Activated naive CD4-positive, alpha-beta T cell treated with anti-CD3 and anti-CD28 coated beads, Interleukin-2, amount 50 U/mL, for 16 hours (primary cell): ENCODE results near the gene GXYLT2.

Experiments used
- DNase-seq: peaks from one replicate; pipeline ENCODE4 v3.0.0-alpha.2; 2020

GXYLT2 gene

GRCh38 chr3:72941245-72941644 is 53.4 kb downstream of the GXYLT2 start:
- no peak for DNase-seq

DNA sequence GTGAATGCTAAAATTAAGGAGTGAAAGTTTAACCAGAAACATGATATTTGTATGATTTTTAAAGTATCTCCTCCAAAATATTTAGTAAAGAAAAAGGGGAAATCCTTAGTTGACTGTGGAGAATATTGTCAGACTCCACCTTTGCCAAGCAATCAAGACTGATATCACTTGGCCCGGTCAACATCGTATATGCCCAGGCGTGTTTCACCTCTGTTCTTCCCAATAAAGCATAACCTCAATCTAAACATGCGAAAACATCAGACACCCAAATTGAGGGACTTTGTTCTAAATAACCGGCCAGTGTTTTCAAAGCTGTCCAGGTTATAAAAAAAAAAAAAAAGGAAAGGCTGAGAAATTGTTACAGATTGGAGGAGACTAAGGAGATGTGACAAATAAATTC is 54.6 kb downstream of the GXYLT2 start:
- DNase-seq = no peak

DNA sequence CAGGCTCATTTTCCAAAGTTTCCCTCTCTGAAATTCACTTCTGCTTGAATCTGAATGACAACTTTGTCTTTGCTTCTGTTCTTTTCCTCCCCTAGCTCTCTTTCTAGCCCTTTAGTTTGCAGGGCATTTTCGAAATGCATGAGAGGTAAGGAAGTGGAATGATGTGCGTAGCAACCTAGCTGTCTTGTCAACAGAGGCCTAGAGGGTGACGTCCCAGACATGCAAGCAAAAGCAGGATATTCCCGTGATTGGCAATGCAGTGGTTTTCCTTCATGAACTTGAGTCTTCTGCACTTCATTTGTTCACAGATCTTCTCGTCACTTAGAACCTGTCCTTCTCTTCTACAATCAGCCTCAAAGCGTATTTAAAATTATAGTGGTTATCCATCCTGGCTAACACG is 56.9 kb downstream of the GXYLT2 start:
- no peak for DNase-seq

DNA sequence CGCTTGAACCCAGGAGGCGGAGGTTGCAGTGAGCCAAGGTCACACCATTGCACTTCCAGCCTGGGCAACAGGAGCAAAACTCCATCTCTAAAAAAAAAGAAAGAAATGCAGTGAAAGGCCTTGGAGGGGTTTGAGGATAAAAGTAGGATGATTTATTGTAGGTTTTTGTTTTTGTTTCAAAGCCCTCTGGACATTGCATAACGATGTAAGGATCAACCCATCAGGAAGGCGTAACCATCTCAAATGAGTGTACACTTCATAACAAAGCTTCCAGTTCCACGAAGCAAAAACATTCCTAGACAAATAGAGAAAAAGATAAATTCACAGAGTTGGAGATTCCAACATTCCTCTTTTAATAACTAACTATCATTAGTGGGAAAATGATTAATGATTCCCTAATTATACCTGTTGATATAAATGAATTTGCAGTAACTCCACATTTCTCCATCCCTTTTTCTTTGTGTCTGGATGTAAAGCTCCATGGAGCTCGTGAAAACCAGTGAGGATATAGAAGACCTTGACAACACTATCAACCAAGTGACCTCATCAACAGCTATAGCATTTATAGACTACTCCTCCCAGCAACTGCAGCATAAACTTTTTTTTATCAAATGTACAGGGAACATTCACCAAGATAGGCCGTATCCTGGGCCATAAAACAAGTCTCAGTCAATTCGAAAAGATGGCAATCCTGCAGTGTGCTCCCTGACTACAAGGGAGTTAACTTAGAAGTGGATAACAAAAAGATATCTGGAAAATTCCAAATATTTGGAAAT is 60.1 kb downstream of the GXYLT2 start:
- DNase-seq = no peak

DNA sequence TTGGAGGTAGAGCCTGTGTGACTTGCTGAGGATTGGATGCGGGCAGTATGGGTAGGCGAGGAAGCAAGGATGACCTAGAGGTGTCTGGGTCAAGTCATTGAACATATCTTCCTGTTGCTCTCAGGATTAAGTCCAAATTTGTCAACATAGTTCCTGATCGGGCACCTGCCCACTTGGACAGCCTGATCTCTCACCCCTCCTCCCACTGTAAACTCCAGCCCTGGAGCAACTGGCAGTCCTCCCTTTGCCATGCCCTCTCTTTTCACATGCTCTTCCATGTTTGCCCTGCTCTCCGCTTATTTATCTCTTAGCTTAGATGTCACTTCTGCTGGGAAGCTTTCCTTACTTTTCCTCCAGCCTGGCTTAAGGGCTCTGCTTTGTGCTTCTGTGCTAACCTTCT is 61.2 kb downstream of the GXYLT2 start:
- no peak for DNase-seq

GRCh38 chr3:72950372-72950771 is 62.5 kb downstream of the GXYLT2 start:
- no peak for DNase-seq

- no peak for DNase-seq
Measured at GRCh38 chr3:72950801-72951200, 63.0 kb downstream of the GXYLT2 start.

- no peak for DNase-seq
Measured at GRCh38 chr3:72951259-72951722, 63.4 kb downstream of the GXYLT2 start.

DNA sequence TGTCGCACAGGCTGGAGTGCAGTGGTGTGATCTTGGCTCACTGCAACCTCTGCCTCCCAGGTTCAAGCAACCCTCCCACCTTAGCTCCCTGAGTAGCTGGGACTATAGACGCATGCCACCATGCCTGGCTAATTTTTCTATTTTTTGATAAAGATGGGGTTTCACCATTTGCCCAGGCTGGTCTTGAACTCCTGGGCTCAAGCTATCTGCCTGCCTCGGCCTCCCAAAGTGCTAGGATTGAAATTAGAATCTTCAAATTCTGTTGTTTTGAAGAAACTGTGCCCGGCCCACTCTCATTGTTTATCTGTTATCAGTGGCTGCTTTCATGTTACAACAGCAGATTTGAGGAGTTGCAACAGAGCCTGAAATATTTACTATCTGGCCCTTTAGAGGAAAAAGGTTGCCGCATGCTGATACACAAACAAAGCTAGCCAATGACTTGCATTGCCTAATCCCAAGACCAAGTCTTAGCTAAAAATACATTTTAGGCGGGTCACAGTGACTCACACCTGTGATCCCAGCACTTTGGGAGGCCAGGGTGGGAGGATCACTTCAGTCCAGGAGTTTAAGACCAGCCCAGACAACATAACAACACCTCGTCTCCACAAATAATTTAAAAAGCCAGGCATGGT is 65.6 kb downstream of the GXYLT2 start:
- DNase-seq = no peak

GRCh38 chr3:72957297-72957696 is 69.5 kb downstream of the GXYLT2 start:
- DNase-seq = no peak

GRCh38 chr3:72959336-72959735 is 71.5 kb downstream of the GXYLT2 start:
- no peak for DNase-seq

DNA sequence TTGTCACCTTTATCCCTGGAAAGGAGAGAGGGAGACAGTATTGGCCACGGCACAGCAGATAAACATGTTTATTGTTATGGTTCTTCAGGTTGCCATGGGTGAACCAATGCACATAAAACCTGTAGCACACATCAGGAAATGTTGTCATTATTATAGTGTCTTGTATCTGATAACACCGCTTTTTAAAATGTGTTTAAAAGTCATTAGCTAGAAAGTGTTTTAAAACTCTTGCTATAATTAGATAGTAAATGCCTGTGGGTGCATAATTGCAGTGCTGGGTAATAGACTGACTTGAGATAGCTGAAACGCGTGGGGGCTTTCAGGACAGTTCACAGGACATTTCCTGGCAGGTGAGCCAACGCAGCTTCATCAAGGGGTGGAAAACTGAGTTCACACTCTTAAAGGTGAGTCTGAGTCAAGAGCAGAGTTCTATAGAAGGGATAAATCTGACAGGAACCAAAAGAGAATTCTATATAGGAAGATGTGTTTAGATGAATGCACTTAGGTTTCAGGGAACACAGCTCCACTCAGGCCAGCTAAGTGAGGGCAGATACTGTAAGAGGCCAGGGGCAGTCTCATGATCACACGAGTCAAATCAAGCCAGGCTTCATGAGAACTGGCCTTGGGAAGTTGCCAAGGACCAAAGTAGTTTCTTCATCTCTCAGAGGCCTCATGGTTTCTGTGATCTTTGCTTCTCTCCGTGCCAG is 73.1 kb downstream of the GXYLT2 start:
- DNase-seq = no peak

- no peak for DNase-seq
Measured at GRCh38 chr3:72961752-72962151, 73.9 kb downstream of the GXYLT2 start.

DNA sequence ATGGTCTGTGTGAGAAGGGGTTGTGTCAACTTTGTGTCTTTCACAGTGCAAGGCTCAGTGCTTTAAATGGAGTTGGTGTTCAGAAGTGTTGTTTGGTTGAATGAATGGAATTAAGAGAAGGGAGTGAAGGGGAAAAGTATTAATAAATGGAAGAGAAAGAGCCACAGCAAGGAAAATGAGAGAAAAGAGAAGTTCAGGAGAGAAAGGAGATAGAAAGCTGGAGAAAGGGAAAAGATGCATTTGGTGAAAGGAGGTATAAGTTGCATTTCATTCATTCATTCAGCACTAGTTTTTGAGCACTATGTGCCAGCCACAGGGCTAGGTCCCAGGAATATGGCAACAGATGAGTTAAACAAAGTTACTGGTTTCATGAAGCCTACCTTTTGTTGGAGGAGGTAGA is 74.5 kb downstream of the GXYLT2 start:
- DNase-seq = no peak

DNA sequence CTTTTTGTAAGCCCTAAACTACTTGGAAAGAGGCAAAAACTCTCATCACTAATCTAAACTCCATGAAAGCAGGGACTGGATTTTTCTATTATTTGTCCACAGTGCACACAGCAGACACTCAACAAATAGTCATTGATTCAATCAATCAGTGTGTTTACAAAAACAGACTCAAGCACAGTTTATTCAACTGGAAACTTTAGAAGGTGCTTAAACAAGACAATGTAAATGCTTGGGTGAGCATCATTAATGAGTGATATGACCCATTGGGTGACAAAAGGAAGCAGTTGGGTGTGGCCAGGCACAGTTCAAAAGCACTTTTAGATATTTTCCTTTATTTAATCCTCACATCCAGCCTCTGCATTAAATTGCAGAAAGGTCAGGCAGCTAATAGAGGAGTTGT is 76.8 kb downstream of the GXYLT2 start:
- no peak for DNase-seq

- DNase-seq = no peak
Measured at GRCh38 chr3:72968266-72968664, 80.4 kb downstream of the GXYLT2 start.

GRCh38 chr3:72969766-72970165 is 81.9 kb downstream of the GXYLT2 start:
- no peak for DNase-seq

DNA sequence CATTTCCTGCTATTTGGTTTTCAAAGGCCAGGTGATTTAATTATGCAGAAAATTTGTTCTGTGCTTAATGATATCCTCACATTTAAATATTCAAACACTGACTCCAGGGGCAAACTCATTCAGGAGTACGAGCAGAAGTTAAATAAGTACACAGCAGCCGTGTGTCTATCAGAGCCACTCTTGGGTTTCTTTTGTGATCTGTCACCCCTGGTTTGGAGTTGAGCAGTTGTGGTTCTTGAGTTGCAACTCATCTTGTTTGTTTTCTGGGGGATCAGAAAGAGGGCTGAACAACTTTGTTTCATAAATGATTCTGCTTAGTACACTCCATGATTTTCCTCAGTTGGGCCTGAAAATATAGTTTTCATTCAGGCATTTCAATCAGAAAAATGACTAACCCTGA is 83.1 kb downstream of the GXYLT2 start:
- no peak for DNase-seq

- no peak for DNase-seq
Measured at GRCh38 chr3:72972706-72973030, 84.8 kb downstream of the GXYLT2 start.

DNA sequence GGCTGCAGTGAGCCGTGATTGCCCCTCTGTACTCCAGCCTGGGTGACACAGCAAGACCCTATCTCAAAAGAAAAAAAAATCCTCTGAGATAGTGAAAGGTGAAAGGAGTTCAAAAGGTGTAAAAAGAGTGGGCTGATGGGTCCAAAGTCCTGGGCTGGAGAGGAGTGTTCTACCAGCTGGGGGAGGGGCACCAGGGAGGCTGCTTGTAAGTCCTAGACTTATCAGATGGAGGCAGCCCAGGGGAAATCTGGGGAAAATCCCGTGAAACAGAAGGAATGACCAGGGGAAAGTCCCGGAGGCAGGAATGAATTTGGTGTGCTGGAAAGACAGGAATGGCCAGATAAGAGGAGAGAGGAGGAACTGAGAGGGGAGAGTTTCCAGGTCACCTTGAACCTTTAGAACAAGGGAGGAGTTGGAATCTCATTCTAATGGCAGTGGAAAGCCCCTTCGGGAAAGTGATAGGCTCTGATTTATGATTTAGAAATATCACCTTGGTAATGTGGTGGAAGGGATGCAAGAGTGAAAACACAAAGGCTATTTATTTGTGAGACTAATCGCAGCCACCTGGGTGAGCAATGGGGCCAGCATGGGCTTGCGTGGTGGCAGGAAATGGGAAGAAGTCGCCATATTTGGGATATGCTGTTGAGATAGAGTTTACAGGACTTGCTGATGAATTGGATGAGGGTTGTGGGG is 85.3 kb downstream of the GXYLT2 start:
- DNase-seq = no peak

DNA sequence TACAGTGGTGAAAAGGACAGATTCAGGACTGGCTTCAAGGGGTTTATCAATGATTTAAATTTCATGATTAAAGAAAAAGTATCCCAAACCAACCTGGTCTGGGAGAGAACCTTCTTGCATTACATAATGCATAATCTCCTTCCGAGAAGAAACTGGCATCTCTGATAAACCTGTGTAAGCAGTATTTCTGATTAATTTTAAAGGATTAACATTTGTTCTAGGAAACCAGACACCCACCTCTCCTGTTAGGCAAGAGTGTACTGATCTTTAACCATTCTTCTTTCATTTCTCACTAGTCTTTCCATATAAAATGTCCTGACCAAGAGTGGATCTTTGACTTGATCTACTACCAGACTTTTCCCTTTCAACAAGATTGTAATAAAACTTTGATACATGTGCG is 85.9 kb downstream of the GXYLT2 start:
- DNase-seq = no peak

GRCh38 chr3:72974956-72975355 is 87.1 kb downstream of the GXYLT2 start:
- no peak for DNase-seq

GRCh38 chr3:72976281-72976741 is 88.5 kb downstream of the GXYLT2 start:
- no peak for DNase-seq
